GM12878 (cell line): ENCODE results near the gene SP100. TPM values are rescaled to one million over a fixed set of nuclear protein-coding genes. Genes with fewer than 3 reads are reported as not detected.
A peak's percentile ranks its signal among the peaks of the same experiment; 100 is the strongest.

ENCODE experiments used
- ATAC-seq: fragments of 200-7000 bp; cut with Tn5 transposase; 3 replicates; pipeline ENCODE4 v1.9.1; 2020; ENCODE audit warnings: mild to moderate bottlenecking, moderate library complexity
- BruUV-seq: library from RNA; stranded (reverse); fragments of 400-500 nt; replicated peaks from 2 replicates; lab custom pipeline; 2021; lab: Mats Ljungman, UMichigan
- CTCF ChIA-PET: fragments of 300-600 bp; sonication (Branson Sonifier 250); formaldehyde crosslinking; extraction: SDS; loops from one replicate; lab custom pipeline; 2021; ENCODE audit warnings: inconsistent platforms; lab: Yijun Ruan, JAX
- POLR2A ChIA-PET: fragments of 350-600 bp; formaldehyde crosslinking; extraction: SDS; loops from one replicate; lab custom pipeline; 2021; ENCODE audit warnings: inconsistent platforms; lab: Charles Lee
- RAD21 ChIA-PET: fragments of 300-600 bp; sonication (Branson Sonifier 250); formaldehyde crosslinking; loops from one replicate; lab custom pipeline; 2023; ENCODE audit warnings: antibody characterized with exemption; ENCODE audit not compliant: unreplicated experiment; lab: Charles Lee
- SMC1A ChIA-PET: fragments of 300-600 bp; sonication (Branson Sonifier 250); formaldehyde crosslinking; loops from one replicate; lab custom pipeline; 2023; ENCODE audit not compliant: unreplicated experiment, uncharacterized antibody; lab: Charles Lee
- DNase-seq: peaks from one replicate; pipeline ENCODE4 v3.0.0-alpha.2; 2011; ENCODE audit warnings: low read depth, low spot score
- FAIRE-seq: peaks from 3 replicates; lab custom pipeline; 2011; peaks lifted over from hg19 to GRCh38; lab: Jason Lieb, UNC
- H2AFZ ChIP-seq: 2 replicates; pipeline ENCODE4 v1.6.0; 2011; ENCODE audit warnings: low read depth, low read length, control low read depth; ENCODE audit not compliant: control insufficient read depth
- H3K27ac ChIP-seq: 2 replicates; pipeline ENCODE4 v1.5.1; 2011; ENCODE audit warnings: control low read depth; ENCODE audit not compliant: control insufficient read depth, insufficient read depth
- H3K27me3 ChIP-seq, 2 experiments: replicated peaks in 1 of 2; 2 replicates each; pipeline versions ENCODE4 v1.6.0 to v1.6.1; 2011; ENCODE audit warnings: low read length in 1 of 2; ENCODE audit not compliant: control insufficient read depth in 2 of 2, insufficient read depth in 2 of 2
- H3K36me3 ChIP-seq, 2 experiments: 2 replicates each; pipeline ENCODE4 v1.5.1; 2011; ENCODE audit warnings: low read length in 1 of 2; ENCODE audit not compliant: control insufficient read depth in 2 of 2, insufficient read depth in 2 of 2
- H3K4me1 ChIP-seq: 2 replicates; pipeline ENCODE4 v1.6.1; 2011; ENCODE audit warnings: mild to moderate bottlenecking, low read length, moderate library complexity, mixed read lengths; ENCODE audit not compliant: control insufficient read depth, insufficient read depth
- H3K4me2 ChIP-seq: 2 replicates; pipeline ENCODE4 v1.6.0; 2011; ENCODE audit warnings: control low read depth; ENCODE audit not compliant: control insufficient read depth, insufficient read depth
- H3K4me3 ChIP-seq: fragments of 200-600 bp; sonication (generic); 2 replicates; pipeline ENCODE4 v1.5.1; 2016
- H3K79me2 ChIP-seq: 2 replicates; pipeline ENCODE4 v1.6.0; 2011; ENCODE audit warnings: low read length; ENCODE audit not compliant: control insufficient read depth, insufficient read depth
- H3K9ac ChIP-seq: 2 replicates; pipeline ENCODE4 v1.8.0; 2011; ENCODE audit warnings: low read length, control low read depth, mixed read lengths; ENCODE audit not compliant: control insufficient read depth, insufficient read depth
- H3K9me3 ChIP-seq: replicated peaks from 3 replicates; pipeline ENCODE4 v1.5.1; 2011; ENCODE audit warnings: mild to moderate bottlenecking, low read length; ENCODE audit not compliant: control insufficient read depth, insufficient read depth
- H4K20me1 ChIP-seq: 2 replicates; pipeline ENCODE4 v1.6.0; 2011; ENCODE audit not compliant: control insufficient read depth, insufficient read depth
- DPF2 ChIP-seq: fragments of 450-650 bp; IDR thresholded peaks from 2 replicates; pipeline ENCODE4 v1.6.1; 2017; ENCODE audit warnings: mild to moderate bottlenecking
- NKRF ChIP-seq: fragments of 450-650 bp; conservative IDR thresholded peaks from 2 replicates; pipeline ENCODE4 v1.6.1; 2017; ENCODE audit warnings: mild to moderate bottlenecking, moderate library complexity
- PAX5 ChIP-seq: IDR thresholded peaks from 2 replicates; pipeline ENCODE4 v1.6.1; 2011; ENCODE audit warnings: low read depth, low read length, borderline replicate concordance
- RELA ChIP-seq: fragments of 450-650 bp; IDR thresholded peaks from 2 replicates; pipeline ENCODE4 v1.8.0; 2014; ENCODE audit warnings: borderline replicate concordance; ENCODE audit not compliant: partially characterized antibody
- SMC3 ChIP-seq: IDR thresholded peaks from 2 replicates; pipeline ENCODE4 v1.6.1; 2011; ENCODE audit warnings: low read length, improper control_type of control experiment, borderline replicate concordance
- WGBS: methylation state at CpG from one replicate; pipeline ENCODE4 v1.1.6; 2016; ENCODE audit warnings: low lambda C conversion rate; ENCODE audit not compliant: insufficient replicate concordance, insufficient coverage; ENCODE audit errors: missing lambda C conversion rate; 5-methylcytosine and 5-hydroxymethylcytosine counted together
- in situ Hi-C: fragments of 300-500 bp; cut with MboI; formaldehyde crosslinking; loops from 9 replicates; pipeline ENCODE4 v1.14.3; 2018; ENCODE audit warnings: mixed read lengths
- intact Hi-C: fragments of 100-400 bp; cut with micrococcal nuclease; formaldehyde crosslinking; loops from one replicate; pipeline ENCODE4 v1.14.2; 2022; ENCODE audit not compliant: unreplicated experiment
- polyA plus RNA-seq, 11 experiments: library from polyadenylated mRNA; depleted of rRNA in 4 of 11; unstranded in 6 of 11; stranded (reverse) in 5 of 11; fragments of >200 nt; fragmentation: Nextera tagmentation in 4 of 11; fragmentation: Illumina TruSeq in 1 of 11; extraction: Ambion mirVana in 4 of 11; extraction: Trizol in 1 of 11; gene quantifications; 1 replicate in 1 of 11; 2 replicates in 10 of 11; pipeline versions ENCODE4 v1.2.1 to v1.2.3, GENCODE V29; 2011 to 2016; ENCODE audit warnings: inconsistent platforms in 2 of 11, missing spikeins in 2 of 11, low read depth in 1 of 11
- total RNA-seq, 4 experiments: library from RNA; depleted of rRNA in 3 of 4; stranded (reverse); fragments of >200 nt in 3 of 4; fragmentation: Illumina TruSeq in 1 of 4; extraction: Trizol in 1 of 4; gene quantifications; 2 replicates each; pipeline versions ENCODE4 v1.2.1 to v1.2.3, GENCODE V29; 2013 to 2021
- TF ChIP-seq, protein P1 (sequence below): IDR thresholded peaks from 2 replicates; pipeline ENCODE4 v1.6.1; 2012; ENCODE audit warnings: mild to moderate bottlenecking, low read depth, low read length
- TF ChIP-seq, protein P2 (sequence below): fragments of 450-650 bp; IDR thresholded peaks from 2 replicates; pipeline ENCODE4 v1.6.1; 2017; ENCODE audit warnings: mild to moderate bottlenecking, moderate library complexity

The SP100 gene
- total and polyA plus RNA-seq, 10 of the 15 experiments (the other 5 are each of a cell fraction or from before 2014, with no cell fraction given): 109 to 239 (median 180) TPM

DNA sequence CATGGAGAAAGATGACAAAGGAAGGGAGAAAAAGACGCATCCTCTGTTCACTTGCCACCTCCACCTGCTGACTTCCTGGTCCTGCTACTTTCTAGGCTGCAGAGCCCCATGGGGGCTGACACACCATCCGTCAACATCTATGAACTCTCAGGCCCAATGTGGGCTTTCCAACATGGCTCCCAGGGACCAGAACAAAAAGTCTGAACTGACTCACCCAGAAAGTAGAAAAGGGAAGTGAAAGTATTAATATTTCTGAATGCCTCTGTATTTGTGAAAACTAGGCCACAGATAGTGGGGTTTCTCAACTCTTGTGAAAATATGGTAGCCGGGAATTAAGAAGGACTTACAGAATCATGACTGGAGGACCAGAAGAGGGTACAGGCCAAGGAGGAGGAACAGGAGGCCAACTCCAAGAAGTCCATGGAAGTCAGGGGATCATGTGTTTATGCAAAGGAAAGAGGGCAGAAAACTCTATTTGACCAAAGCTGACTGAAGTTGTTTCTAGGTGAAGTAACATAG, 173.6 kb downstream of the SP100 start (continued):
- TF ChIP-seq, protein P1, sequence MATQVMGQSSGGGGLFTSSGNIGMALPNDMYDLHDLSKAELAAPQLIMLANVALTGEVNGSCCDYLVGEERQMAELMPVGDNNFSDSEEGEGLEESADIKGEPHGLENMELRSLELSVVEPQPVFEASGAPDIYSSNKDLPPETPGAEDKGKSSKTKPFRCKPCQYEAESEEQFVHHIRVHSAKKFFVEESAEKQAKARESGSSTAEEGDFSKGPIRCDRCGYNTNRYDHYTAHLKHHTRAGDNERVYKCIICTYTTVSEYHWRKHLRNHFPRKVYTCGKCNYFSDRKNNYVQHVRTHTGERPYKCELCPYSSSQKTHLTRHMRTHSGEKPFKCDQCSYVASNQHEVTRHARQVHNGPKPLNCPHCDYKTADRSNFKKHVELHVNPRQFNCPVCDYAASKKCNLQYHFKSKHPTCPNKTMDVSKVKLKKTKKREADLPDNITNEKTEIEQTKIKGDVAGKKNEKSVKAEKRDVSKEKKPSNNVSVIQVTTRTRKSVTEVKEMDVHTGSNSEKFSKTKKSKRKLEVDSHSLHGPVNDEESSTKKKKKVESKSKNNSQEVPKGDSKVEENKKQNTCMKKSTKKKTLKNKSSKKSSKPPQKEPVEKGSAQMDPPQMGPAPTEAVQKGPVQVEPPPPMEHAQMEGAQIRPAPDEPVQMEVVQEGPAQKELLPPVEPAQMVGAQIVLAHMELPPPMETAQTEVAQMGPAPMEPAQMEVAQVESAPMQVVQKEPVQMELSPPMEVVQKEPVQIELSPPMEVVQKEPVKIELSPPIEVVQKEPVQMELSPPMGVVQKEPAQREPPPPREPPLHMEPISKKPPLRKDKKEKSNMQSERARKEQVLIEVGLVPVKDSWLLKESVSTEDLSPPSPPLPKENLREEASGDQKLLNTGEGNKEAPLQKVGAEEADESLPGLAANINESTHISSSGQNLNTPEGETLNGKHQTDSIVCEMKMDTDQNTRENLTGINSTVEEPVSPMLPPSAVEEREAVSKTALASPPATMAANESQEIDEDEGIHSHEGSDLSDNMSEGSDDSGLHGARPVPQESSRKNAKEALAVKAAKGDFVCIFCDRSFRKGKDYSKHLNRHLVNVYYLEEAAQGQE: no peak
- TF ChIP-seq DPF2: peak; percentile 100
- TF ChIP-seq RELA: peak; percentile 58
- TF ChIP-seq PAX5: peak; percentile 93
- peak; percentile 12; the same call in 1 of the 2 replicates for TF ChIP-seq SMC3
- TF ChIP-seq, all 136 proteins: peak for 75

DNA sequence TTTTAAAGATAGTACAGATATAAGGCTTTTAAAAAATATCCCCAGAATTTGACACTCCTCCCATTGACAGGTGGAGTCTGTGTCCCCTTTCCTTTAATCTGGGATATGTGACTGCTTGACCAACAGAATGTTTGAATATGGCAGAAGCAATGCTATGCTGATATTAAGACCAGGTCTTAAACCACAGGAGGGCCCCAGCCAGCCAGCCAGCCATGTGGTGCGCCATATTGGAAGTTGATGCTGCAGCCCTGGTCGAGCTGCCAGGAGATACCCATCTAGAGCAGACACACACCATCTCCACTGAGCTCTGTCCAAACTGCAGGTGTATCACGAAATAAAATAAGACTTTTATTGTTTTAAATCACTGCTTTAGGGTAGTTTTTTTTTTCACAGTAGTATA, 174.3 kb downstream of the SP100 start:
- ATAC-seq: no peak
- Histone ChIP-seq H3K9me3 (no peaks in the 10 kb centered on the region; the same call in 1 of the 3 replicates), H3K4me2 (peak overlapping the region; percentile 46; the same call in 1 of the 2 replicates), H4K20me1 (no peaks in the 10 kb centered on the region), H3K36me3 (no peaks in the 10 kb centered on the region), H3K79me2 (peaks cover 46% of the 10 kb centered on the region), H2AFZ (no peak overlapping the region), H3K9ac (peak overlapping the region; percentile 8; the same call in 1 of the 2 replicates), H3K4me1 (peaks cover 62% of the 10 kb centered on the region), H3K27ac (peak overlapping the region; percentile 96), H3K4me3 (no peak overlapping the region), H3K27me3 (no peaks in the 10 kb centered on the region)
- POLR2A ChIA-PET: interaction anchor here (0.5 to 3.7 kb wide), 10 partner anchors 8 to 365 kb away, joined by 3 to 41 read pairs (median 4); partner anchors contain the start of gene SP140
- DNase-seq: no peak
- CTCF ChIA-PET: interaction anchor here (0.6 to 3.7 kb wide), 8 partner anchors 9 to 570 kb away, joined by 3 to 21 read pairs (median 6); no protein-coding TSS in a partner anchor
- no TSS peak for BruUV-seq
- intact Hi-C loops: no loop called here
- SMC1A ChIA-PET: interaction anchor here (0.6 to 5.0 kb wide), 22 partner anchors 9 to 781 kb away, joined by 3 to 82 read pairs (median 4); no protein-coding TSS in a partner anchor
- in situ Hi-C loops: no loop called here
- RAD21 ChIA-PET: interaction anchor here (0.6 to 3.7 kb wide), 17 partner anchors 9 to 388 kb away, joined by 3 to 62 read pairs (median 4); no protein-coding TSS in a partner anchor
- WGBS: 64% methylated on average over 3 of the region's 3 CpGs
- no peak for FAIRE-seq
- TF ChIP-seq NKRF: no peak
- TF ChIP-seq, protein P2, sequence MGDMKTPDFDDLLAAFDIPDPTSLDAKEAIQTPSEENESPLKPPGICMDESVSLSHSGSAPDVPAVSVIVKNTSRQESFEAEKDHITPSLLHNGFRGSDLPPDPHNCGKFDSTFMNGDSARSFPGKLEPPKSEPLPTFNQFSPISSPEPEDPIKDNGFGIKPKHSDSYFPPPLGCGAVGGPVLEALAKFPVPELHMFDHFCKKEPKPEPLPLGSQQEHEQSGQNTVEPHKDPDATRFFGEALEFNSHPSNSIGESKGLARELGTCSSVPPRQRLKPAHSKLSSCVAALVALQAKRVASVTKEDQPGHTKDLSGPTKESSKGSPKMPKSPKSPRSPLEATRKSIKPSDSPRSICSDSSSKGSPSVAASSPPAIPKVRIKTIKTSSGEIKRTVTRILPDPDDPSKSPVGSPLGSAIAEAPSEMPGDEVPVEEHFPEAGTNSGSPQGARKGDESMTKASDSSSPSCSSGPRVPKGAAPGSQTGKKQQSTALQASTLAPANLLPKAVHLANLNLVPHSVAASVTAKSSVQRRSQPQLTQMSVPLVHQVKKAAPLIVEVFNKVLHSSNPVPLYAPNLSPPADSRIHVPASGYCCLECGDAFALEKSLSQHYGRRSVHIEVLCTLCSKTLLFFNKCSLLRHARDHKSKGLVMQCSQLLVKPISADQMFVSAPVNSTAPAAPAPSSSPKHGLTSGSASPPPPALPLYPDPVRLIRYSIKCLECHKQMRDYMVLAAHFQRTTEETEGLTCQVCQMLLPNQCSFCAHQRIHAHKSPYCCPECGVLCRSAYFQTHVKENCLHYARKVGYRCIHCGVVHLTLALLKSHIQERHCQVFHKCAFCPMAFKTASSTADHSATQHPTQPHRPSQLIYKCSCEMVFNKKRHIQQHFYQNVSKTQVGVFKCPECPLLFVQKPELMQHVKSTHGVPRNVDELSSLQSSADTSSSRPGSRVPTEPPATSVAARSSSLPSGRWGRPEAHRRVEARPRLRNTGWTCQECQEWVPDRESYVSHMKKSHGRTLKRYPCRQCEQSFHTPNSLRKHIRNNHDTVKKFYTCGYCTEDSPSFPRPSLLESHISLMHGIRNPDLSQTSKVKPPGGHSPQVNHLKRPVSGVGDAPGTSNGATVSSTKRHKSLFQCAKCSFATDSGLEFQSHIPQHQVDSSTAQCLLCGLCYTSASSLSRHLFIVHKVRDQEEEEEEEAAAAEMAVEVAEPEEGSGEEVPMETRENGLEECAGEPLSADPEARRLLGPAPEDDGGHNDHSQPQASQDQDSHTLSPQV: 0 out of 2 replicates have a peak, but pooled peaks have one; percentile 66
